ENCODE results near the gene PDZD4. TPM values are rescaled to one million over a fixed set of nuclear protein-coding genes. Genes with fewer than 3 reads are reported as not detected.
"Not testable (repeated sequence)": the region's sequence is repeated elsewhere in the genome, so short reads cannot be mapped to it uniquely, and the experiment has no call there.

PDZD4 gene
- total RNA-seq, 1 donor from 2014 or later, result 9.9 TPM

GRCh38 chrX:153818571-153819383 lies 11.6 kb downstream of the PDZD4 start:
- Histone ChIP-seq H3K4me2 (ENCODE audit: low read length) (peak overlapping the region; percentile 78), H3K79me2 (ENCODE audit: insufficient read depth, low read length) (no peaks in the 10 kb centered on the region), H3K4me3 (ENCODE audit: insufficient read depth, low read depth, low read length) (peak overlapping the region; percentile 28), H3K36me3 (ENCODE audit: insufficient read depth, low read length) (no peaks in the 10 kb centered on the region), H4K20me1 (ENCODE audit: insufficient read depth, low read length) (no peaks in the 10 kb centered on the region), H3K4me1 (ENCODE audit: insufficient read depth, low read length) (no peaks in the 10 kb centered on the region), H3K9me3 (ENCODE audit: insufficient read depth, low read depth, low read length) (no peaks in the 10 kb centered on the region), H3K9ac (ENCODE audit: low read length) (no peak overlapping the region), H2AFZ (ENCODE audit: low read depth, low read length) (peak overlapping the region; percentile 69), H3K27ac (ENCODE audit: low read depth, low read length) (no peak overlapping the region), H3K27me3 (ENCODE audit: insufficient read depth, low read length) (no peaks in the 10 kb centered on the region)
- no peaks in the 10 kb centered on the region for H3K4me1 Mint-ChIP-seq (ENCODE audit: low read depth, unreplicated experiment)
- no peak overlapping the region for H3K27ac Mint-ChIP-seq (ENCODE audit: unreplicated experiment)
- no peak for FAIRE-seq
- H3K36me3 Mint-ChIP-seq (ENCODE audit: low read depth, unreplicated experiment), result peaks cover 3% of the 10 kb centered on the region
- H3K4me3 Mint-ChIP-seq (ENCODE audit: unreplicated experiment), result no peak overlapping the region
- no peak for DNase-seq (ENCODE audit: low read depth)
- no peaks in the 10 kb centered on the region for H3K9me3 Mint-ChIP-seq (ENCODE audit: unreplicated experiment)
- no peaks in the 10 kb centered on the region for H3K27me3 Mint-ChIP-seq (ENCODE audit: low read depth, unreplicated experiment)
- TF ChIP-seq EZH2 (IDR thresholded peaks at IDR 0.05; ENCODE audit: insufficient read depth, low read length), result peak; percentile 50
- no peak for TF ChIP-seq CTCF (IDR thresholded peaks at IDR 0.05; ENCODE audit: insufficient read depth, low read depth, low read length)

GRCh38 chrX:153818064-153818463 lies 12.3 kb downstream of the PDZD4 start:
- not testable (repeated sequence) for H3K9ac ChIP-seq (ENCODE audit: low read length); H3K4me1 ChIP-seq (ENCODE audit: insufficient read depth, low read length); H3K27me3 ChIP-seq (ENCODE audit: insufficient read depth, low read length); H3K4me3 Mint-ChIP-seq (ENCODE audit: unreplicated experiment); H4K20me1 ChIP-seq (ENCODE audit: insufficient read depth, low read length); H3K4me1 Mint-ChIP-seq (ENCODE audit: low read depth, unreplicated experiment); H3K27ac ChIP-seq (ENCODE audit: low read depth, low read length); H3K27ac Mint-ChIP-seq (ENCODE audit: unreplicated experiment); H3K9me3 ChIP-seq (ENCODE audit: insufficient read depth, low read depth, low read length); H3K36me3 Mint-ChIP-seq (ENCODE audit: low read depth, unreplicated experiment); H3K4me3 ChIP-seq (ENCODE audit: insufficient read depth, low read depth, low read length); H3K79me2 ChIP-seq (ENCODE audit: insufficient read depth, low read length); H2AFZ ChIP-seq (ENCODE audit: low read depth, low read length); H3K27me3 Mint-ChIP-seq (ENCODE audit: low read depth, unreplicated experiment); H3K4me2 ChIP-seq (ENCODE audit: low read length); H3K36me3 ChIP-seq (ENCODE audit: insufficient read depth, low read length); H3K9me3 Mint-ChIP-seq (ENCODE audit: unreplicated experiment); FAIRE-seq; DNase-seq (ENCODE audit: low read depth)

DNA sequence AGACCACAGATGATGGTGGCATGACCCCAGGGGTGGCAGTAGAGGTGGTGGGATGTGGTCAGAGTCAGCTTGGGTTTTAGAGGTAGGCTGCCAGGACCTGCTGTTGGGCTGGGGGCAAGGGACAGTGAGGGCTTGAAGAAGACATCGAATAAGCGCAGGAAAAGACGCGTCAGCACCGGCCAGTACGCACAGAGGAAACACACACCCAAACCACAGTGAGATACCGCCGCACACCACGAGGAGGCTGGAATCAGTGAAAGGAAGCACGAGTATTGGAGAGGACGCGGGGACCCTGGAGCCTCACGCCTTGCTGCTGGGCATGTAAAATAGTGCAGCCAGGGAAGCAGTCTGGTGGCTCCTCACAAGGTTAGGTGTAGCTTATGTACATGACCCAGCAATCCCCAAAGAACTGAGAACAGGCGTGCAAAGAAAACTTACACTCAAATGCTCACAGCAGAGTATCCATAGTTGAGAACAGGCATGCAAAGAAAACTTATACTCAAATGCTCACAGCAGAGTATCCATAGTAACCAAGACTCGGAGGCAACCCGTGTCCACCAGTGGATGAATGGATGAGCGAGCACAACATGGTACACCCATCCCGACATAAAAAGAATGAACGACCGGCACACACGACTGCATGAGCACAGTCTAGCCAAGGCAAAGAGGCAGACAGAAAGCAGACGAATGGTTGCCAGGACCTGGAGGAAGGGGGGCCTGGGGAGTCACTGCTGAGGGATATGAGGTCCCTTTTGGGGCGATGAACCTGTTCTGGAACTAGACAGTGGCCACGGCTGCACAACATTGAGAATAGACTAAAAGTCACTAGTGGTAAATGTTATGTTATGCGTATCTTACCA lies 13.3 kb downstream of the PDZD4 start:
- Histone ChIP-seq H3K9ac (ENCODE audit: low read length) (no peak overlapping the region), H3K4me3 (ENCODE audit: insufficient read depth, low read depth, low read length) (no peak overlapping the region), H4K20me1 (ENCODE audit: insufficient read depth, low read length) (no peaks in the 10 kb centered on the region), H3K4me1 (ENCODE audit: insufficient read depth, low read length) (no peaks in the 10 kb centered on the region), H3K27me3 (ENCODE audit: insufficient read depth, low read length) (no peaks in the 10 kb centered on the region), H3K4me2 (ENCODE audit: low read length) (no peak overlapping the region), H3K27ac (ENCODE audit: low read depth, low read length) (no peak overlapping the region), H3K36me3 (ENCODE audit: insufficient read depth, low read length) (no peaks in the 10 kb centered on the region), H3K9me3 (ENCODE audit: insufficient read depth, low read depth, low read length) (no peaks in the 10 kb centered on the region), H2AFZ (ENCODE audit: low read depth, low read length) (no peak overlapping the region), H3K79me2 (ENCODE audit: insufficient read depth, low read length) (no peaks in the 10 kb centered on the region)
- Mint-ChIP-seq H3K9me3 (ENCODE audit: unreplicated experiment) (no peaks in the 10 kb centered on the region), H3K36me3 (ENCODE audit: low read depth, unreplicated experiment) (peaks cover 3% of the 10 kb centered on the region), H3K4me3 (ENCODE audit: unreplicated experiment) (peak overlapping the region; percentile 50), H3K27ac (ENCODE audit: unreplicated experiment) (no peak overlapping the region), H3K4me1 (ENCODE audit: low read depth, unreplicated experiment) (no peaks in the 10 kb centered on the region), H3K27me3 (ENCODE audit: low read depth, unreplicated experiment) (peaks cover 2% of the 10 kb centered on the region)
- DNase-seq (ENCODE audit: low read depth), result no peak
- no peak for FAIRE-seq
- TF ChIP-seq CTCF (IDR thresholded peaks at IDR 0.05; ENCODE audit: insufficient read depth, low read depth, low read length) (no peak), EZH2 (IDR thresholded peaks at IDR 0.05; ENCODE audit: insufficient read depth, low read length) (no peak)
